Measurements from ENCODE around the gene UNC5B. TPM values are rescaled to one million over a fixed set of nuclear protein-coding genes. Genes with fewer than 3 reads are reported as not detected.

Gene UNC5B
- polyA plus RNA-seq, 1 donor (not counting 4 experiments of a cell fraction or from before 2014, with no cell fraction given) = 1.1 TPM

DNA sequence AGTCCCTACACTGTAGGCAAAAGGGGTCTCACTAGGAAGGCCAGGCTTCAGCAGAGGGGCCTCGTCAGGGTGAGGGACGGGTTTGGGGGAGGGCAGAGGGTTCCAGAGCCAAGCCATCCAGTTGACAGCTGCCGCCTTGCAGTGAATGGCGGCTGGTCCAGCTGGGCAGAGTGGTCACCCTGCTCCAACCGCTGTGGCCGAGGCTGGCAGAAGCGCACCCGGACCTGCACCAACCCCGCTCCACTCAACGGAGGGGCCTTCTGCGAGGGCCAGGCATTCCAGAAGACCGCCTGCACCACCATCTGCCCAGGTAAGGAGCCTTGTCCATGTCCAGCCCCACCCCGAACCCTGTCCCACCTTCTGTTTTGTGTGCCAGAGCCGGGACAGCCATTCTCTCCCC lies 75.1 kb downstream of the UNC5B start:
- H4K20me1 ChIP-seq (ENCODE audit: control insufficient read depth, extremely low read depth, insufficient read depth, low read length) = peaks cover 5% of the 10 kb centered on the region
- no peaks in the 10 kb centered on the region for H3K27me3 ChIP-seq (ENCODE audit: control insufficient read depth, extremely low read depth, insufficient read depth, low read length)
- no peak overlapping the region for H3K27ac ChIP-seq (ENCODE audit: control insufficient read depth, insufficient read depth, low read length)
- H2AFZ ChIP-seq (ENCODE audit: control insufficient read depth, low read length) = no peak overlapping the region
- H3K4me3 ChIP-seq (ENCODE audit: control insufficient read depth in 2 of 3, extremely low read depth in 1 of 3, insufficient read depth in 2 of 3, low read depth in 1 of 3, low read length in 3 of 3) = no peak overlapping the region
- H3K79me2 ChIP-seq (ENCODE audit: control insufficient read depth, insufficient read depth, low read length) = no peaks in the 10 kb centered on the region
- H3K9me1 ChIP-seq (ENCODE audit: control insufficient read depth, extremely low read depth, insufficient read depth, low read length) = no peaks in the 10 kb centered on the region
- TF ChIP-seq EZH2 (IDR thresholded peaks at IDR 0.05; ENCODE audit: low read length) = no peak
- TF ChIP-seq, protein P1, sequence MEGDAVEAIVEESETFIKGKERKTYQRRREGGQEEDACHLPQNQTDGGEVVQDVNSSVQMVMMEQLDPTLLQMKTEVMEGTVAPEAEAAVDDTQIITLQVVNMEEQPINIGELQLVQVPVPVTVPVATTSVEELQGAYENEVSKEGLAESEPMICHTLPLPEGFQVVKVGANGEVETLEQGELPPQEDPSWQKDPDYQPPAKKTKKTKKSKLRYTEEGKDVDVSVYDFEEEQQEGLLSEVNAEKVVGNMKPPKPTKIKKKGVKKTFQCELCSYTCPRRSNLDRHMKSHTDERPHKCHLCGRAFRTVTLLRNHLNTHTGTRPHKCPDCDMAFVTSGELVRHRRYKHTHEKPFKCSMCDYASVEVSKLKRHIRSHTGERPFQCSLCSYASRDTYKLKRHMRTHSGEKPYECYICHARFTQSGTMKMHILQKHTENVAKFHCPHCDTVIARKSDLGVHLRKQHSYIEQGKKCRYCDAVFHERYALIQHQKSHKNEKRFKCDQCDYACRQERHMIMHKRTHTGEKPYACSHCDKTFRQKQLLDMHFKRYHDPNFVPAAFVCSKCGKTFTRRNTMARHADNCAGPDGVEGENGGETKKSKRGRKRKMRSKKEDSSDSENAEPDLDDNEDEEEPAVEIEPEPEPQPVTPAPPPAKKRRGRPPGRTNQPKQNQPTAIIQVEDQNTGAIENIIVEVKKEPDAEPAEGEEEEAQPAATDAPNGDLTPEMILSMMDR (optimal IDR thresholded peaks at IDR 0.05 in 1 of 3, IDR thresholded peaks at IDR 0.05 in 1 of 3, conservative IDR thresholded peaks at IDR 0.05 in 1 of 3; ENCODE audit: extremely low read depth in 1 of 3, insufficient read depth in 2 of 3, low read length in 3 of 3) = no peak
- no peaks in the 10 kb centered on the region for H3K9me3 ChIP-seq (ENCODE audit: control insufficient read depth, low read depth, low read length)
- H3K36me3 ChIP-seq (ENCODE audit: control insufficient read depth in 2 of 2, extremely low read depth in 1 of 2, insufficient read depth in 2 of 2, low read length in 2 of 2) = peaks cover 0 to 2% of the 10 kb centered on the region in 2 experiments
- no peaks in the 10 kb centered on the region for H3K4me1 ChIP-seq (ENCODE audit: control insufficient read depth, extremely low read depth, insufficient read depth, low read length)
- FAIRE-seq (no peak), DNase-seq (ENCODE audit: low read depth, low spot score) (no peak)
- no peak overlapping the region for H3K9ac ChIP-seq (ENCODE audit: control insufficient read depth, extremely low read depth, insufficient read depth, low read length)
- dilution Hi-C loops (cut with MboI; ENCODE audit: extremely low pct_ligation_motif_present, low sequenced_read_pairs) = no loop called here
- no peak overlapping the region for H3K4me2 ChIP-seq (ENCODE audit: control insufficient read depth, extremely low read depth, insufficient read depth, low read depth, low read length)

DNA sequence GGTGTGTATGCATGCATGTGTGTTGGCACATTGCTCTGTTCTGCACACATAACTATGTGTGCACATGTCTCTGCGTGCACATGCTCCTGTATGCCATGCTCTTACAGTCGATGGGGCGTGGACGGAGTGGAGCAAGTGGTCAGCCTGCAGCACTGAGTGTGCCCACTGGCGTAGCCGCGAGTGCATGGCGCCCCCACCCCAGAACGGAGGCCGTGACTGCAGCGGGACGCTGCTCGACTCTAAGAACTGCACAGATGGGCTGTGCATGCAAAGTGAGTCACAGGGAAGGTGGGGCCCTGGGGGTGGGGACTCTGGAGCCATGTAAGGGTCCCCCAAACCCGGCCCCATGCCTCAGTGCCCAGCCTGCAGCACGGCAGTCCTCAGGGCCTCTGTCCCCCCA lies 76.1 kb downstream of the UNC5B start:
- Histone ChIP-seq H3K36me3 (ENCODE audit: control insufficient read depth in 2 of 2, extremely low read depth in 1 of 2, insufficient read depth in 2 of 2, low read length in 2 of 2) (peaks cover 0 to 2% of the 10 kb centered on the region in 2 experiments), H4K20me1 (ENCODE audit: control insufficient read depth, extremely low read depth, insufficient read depth, low read length) (peaks cover 5% of the 10 kb centered on the region)
- dilution Hi-C loops (cut with MboI; ENCODE audit: extremely low pct_ligation_motif_present, low sequenced_read_pairs) = no loop called here

More for the DNA sequence above, 76.1 kb downstream of the UNC5B start:
- Histone ChIP-seq H3K9me1 (ENCODE audit: control insufficient read depth, extremely low read depth, insufficient read depth, low read length) (no peaks in the 10 kb centered on the region), H3K9ac (ENCODE audit: control insufficient read depth, extremely low read depth, insufficient read depth, low read length) (no peak overlapping the region), H3K27me3 (ENCODE audit: control insufficient read depth, extremely low read depth, insufficient read depth, low read length) (no peaks in the 10 kb centered on the region), H3K9me3 (ENCODE audit: control insufficient read depth, low read depth, low read length) (no peaks in the 10 kb centered on the region), H3K4me3 (ENCODE audit: control insufficient read depth in 2 of 3, extremely low read depth in 1 of 3, insufficient read depth in 2 of 3, low read depth in 1 of 3, low read length in 3 of 3) (no peak overlapping the region), H3K79me2 (ENCODE audit: control insufficient read depth, insufficient read depth, low read length) (no peaks in the 10 kb centered on the region), H3K4me2 (ENCODE audit: control insufficient read depth, extremely low read depth, insufficient read depth, low read depth, low read length) (no peak overlapping the region), H2AFZ (ENCODE audit: control insufficient read depth, low read length) (no peak overlapping the region), H3K27ac (ENCODE audit: control insufficient read depth, insufficient read depth, low read length) (no peak overlapping the region), H3K4me1 (ENCODE audit: control insufficient read depth, extremely low read depth, insufficient read depth, low read length) (no peaks in the 10 kb centered on the region)
- FAIRE-seq (no peak), DNase-seq (ENCODE audit: low read depth, low spot score) (no peak)
- no peak for TF ChIP-seq EZH2 (IDR thresholded peaks at IDR 0.05; ENCODE audit: low read length)
- TF ChIP-seq, protein P1 (optimal IDR thresholded peaks at IDR 0.05 in 1 of 3, IDR thresholded peaks at IDR 0.05 in 1 of 3, conservative IDR thresholded peaks at IDR 0.05 in 1 of 3; ENCODE audit: extremely low read depth in 1 of 3, insufficient read depth in 2 of 3, low read length in 3 of 3) = no peak
